ENCODE measurements around the gene NAA80. TPM values are rescaled to one million over a fixed set of nuclear protein-coding genes. Genes with fewer than 3 reads are reported as not detected.

NAA80 gene
- total RNA-seq, 1 donor from 2014 or later: 10.7 TPM

GRCh38 chr3:50297896-50298725 is 1.1 kb downstream of the NAA80 start:
- no peaks in the 10 kb centered on the region for H3K9me3 Mint-ChIP-seq
- DNase-seq (ENCODE audit: low read depth, low spot score): no peak
- peak overlapping the region; percentile 98 for H3K4me3 Mint-ChIP-seq
- no peaks in the 10 kb centered on the region for H3K36me3 Mint-ChIP-seq (ENCODE audit: low read depth)
- H3K27ac Mint-ChIP-seq (ENCODE audit: unreplicated experiment): peak overlapping the region; percentile 57
- peaks cover 6% of the 10 kb centered on the region for H3K27me3 Mint-ChIP-seq (ENCODE audit: low read depth)
- TF ChIP-seq CTCF (conservative IDR thresholded peaks at IDR 0.05): peak; percentile 37
- peaks cover 23% of the 10 kb centered on the region for H3K4me1 Mint-ChIP-seq

- Mint-ChIP-seq H3K27me3 (ENCODE audit: low read depth) (peaks cover 6% of the 10 kb centered on the region), H3K4me1 (peaks cover 29% of the 10 kb centered on the region)
- TF ChIP-seq CTCF (conservative IDR thresholded peaks at IDR 0.05): no peak
Measured at GRCh38 chr3:50297384-50297775, 1.8 kb downstream of the NAA80 start.

GRCh38 chr3:50296721-50297383 is 2.4 kb downstream of the NAA80 start:
- H3K9me3 Mint-ChIP-seq: no peaks in the 10 kb centered on the region
- no peak overlapping the region for H3K27ac Mint-ChIP-seq (ENCODE audit: unreplicated experiment)
- TF ChIP-seq CTCF (conservative IDR thresholded peaks at IDR 0.05): no peak
- H3K4me3 Mint-ChIP-seq: peak overlapping the region; percentile 59
- no peaks in the 10 kb centered on the region for H3K36me3 Mint-ChIP-seq (ENCODE audit: low read depth)
- peaks cover 30% of the 10 kb centered on the region for H3K4me1 Mint-ChIP-seq
- DNase-seq (ENCODE audit: low read depth, low spot score): no peak
- peaks cover 6% of the 10 kb centered on the region for H3K27me3 Mint-ChIP-seq (ENCODE audit: low read depth)

More at GRCh38 chr3:50297384-50297775, 1.8 kb downstream of the NAA80 start:
- H3K9me3 Mint-ChIP-seq: no peaks in the 10 kb centered on the region
- peak overlapping the region; percentile 98 for H3K4me3 Mint-ChIP-seq
- DNase-seq (ENCODE audit: low read depth, low spot score): no peak
- no peak overlapping the region for H3K27ac Mint-ChIP-seq (ENCODE audit: unreplicated experiment)
- no peaks in the 10 kb centered on the region for H3K36me3 Mint-ChIP-seq (ENCODE audit: low read depth)

GRCh38 chr3:50295553-50296431 is 3.4 kb downstream of the NAA80 start:
- Mint-ChIP-seq H3K27ac (ENCODE audit: unreplicated experiment) (no peak overlapping the region), H3K36me3 (ENCODE audit: low read depth) (no peaks in the 10 kb centered on the region), H3K9me3 (no peaks in the 10 kb centered on the region), H3K27me3 (ENCODE audit: low read depth) (peaks cover 6% of the 10 kb centered on the region), H3K4me1 (peaks cover 37% of the 10 kb centered on the region), H3K4me3 (peak overlapping the region; percentile 54)
- no peak for DNase-seq (ENCODE audit: low read depth, low spot score)
- TF ChIP-seq CTCF (conservative IDR thresholded peaks at IDR 0.05): no peak

All from neural crest cell (in vitro differentiated cells).